Breast epithelium (tissue), 3 donors: ENCODE data around the gene DKK3.

Experiments used
- POLR2A ChIP-seq: fragments of 450-650 bp; IDR thresholded peaks from one replicate; pipeline ENCODE4 v1.6.1; 2016; ENCODE audit warnings: antibody characterized with exemption, mild to moderate bottlenecking, moderate library complexity
- POLR2AphosphoS5 ChIP-seq, 3 donors: sonication (generic); formaldehyde crosslinking; IDR thresholded peaks; one replicate each; pipeline ENCODE4 v1.6.1; 2017; ENCODE audit warnings: antibody characterized with exemption in 3 of 3
- TF ChIP-seq, protein P1 (sequence below), 3 donors: fragments of 450-650 bp; IDR thresholded peaks; one replicate each; pipeline ENCODE4 v1.5.1; 2016 to 2017; ENCODE audit warnings: antibody characterized with exemption in 3 of 3, mild to moderate bottlenecking in 3 of 3, moderate library complexity in 3 of 3

DNA sequence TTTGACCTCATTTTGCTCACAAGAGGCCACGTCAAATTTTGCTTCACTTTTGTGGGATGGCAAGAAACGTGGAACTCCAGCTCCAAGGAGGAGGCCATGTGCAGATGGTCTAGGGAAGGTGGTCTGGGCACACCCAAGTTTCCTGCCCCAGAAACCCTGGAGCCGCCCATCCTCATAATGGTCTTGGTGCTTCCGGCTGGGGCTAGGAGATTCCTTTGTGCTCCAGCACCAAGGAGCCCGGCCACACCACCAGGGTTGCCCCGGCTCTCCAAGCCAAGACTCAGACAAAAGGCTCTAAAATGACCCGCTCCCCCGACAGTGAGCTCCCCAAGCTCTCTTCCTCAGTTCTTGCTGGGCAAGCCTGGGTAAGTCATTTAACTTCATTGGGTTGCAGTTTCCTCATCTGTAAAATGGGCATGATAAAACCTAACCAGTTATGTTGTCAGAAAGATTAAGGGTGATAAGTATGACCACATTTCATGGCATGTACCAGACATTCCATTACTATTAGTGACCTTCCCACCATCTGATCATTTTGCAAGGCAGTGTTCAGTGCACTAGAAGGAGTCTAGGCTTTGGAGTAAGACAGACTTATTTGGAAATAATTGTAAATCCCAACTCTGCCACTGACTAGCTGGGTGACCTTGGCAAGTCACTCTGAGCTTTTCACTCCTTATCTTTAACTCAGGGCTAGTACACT is 23.3 kb downstream of the DKK3 start:
- TF ChIP-seq, protein P1, sequence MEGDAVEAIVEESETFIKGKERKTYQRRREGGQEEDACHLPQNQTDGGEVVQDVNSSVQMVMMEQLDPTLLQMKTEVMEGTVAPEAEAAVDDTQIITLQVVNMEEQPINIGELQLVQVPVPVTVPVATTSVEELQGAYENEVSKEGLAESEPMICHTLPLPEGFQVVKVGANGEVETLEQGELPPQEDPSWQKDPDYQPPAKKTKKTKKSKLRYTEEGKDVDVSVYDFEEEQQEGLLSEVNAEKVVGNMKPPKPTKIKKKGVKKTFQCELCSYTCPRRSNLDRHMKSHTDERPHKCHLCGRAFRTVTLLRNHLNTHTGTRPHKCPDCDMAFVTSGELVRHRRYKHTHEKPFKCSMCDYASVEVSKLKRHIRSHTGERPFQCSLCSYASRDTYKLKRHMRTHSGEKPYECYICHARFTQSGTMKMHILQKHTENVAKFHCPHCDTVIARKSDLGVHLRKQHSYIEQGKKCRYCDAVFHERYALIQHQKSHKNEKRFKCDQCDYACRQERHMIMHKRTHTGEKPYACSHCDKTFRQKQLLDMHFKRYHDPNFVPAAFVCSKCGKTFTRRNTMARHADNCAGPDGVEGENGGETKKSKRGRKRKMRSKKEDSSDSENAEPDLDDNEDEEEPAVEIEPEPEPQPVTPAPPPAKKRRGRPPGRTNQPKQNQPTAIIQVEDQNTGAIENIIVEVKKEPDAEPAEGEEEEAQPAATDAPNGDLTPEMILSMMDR (IDR thresholded peaks at IDR 0.05) = no peak
- TF ChIP-seq POLR2A (no peak), POLR2AphosphoS5 (IDR thresholded peaks at IDR 0.05) (no peak)
